ENCODE data around the gene KCNA2.

Gene KCNA2

GRCh38 chr1:110563089-110563488 is 43.1 kb downstream of the KCNA2 start:
- no peak for DNase-seq

- DNase-seq = no peak
Observed at GRCh38 chr1:110561596-110561995, 44.6 kb downstream of the KCNA2 start.

GRCh38 chr1:110559157-110559556 is 47.0 kb downstream of the KCNA2 start:
- DNase-seq = no peak

- no peak for DNase-seq
Observed at GRCh38 chr1:110557481-110557880, 48.7 kb downstream of the KCNA2 start.

GRCh38 chr1:110556471-110556807 is 49.7 kb downstream of the KCNA2 start:
- DNase-seq = no peak

- DNase-seq = no peak
Observed at GRCh38 chr1:110555807-110556470, 50.2 kb downstream of the KCNA2 start.

- DNase-seq = peak; percentile 12
Observed at GRCh38 chr1:110554871-110555801, 51.0 kb downstream of the KCNA2 start.

GRCh38 chr1:110551278-110551809 is 54.8 kb downstream of the KCNA2 start:
- no peak for DNase-seq

- no peak for DNase-seq
Observed at GRCh38 chr1:110549831-110550230, 56.3 kb downstream of the KCNA2 start.

- peak; percentile 22 for DNase-seq
Observed at GRCh38 chr1:110548381-110548780, 57.8 kb downstream of the KCNA2 start.

GRCh38 chr1:110547017-110547416 is 59.1 kb downstream of the KCNA2 start:
- DNase-seq = no peak

- DNase-seq = peak; percentile 48
Observed at GRCh38 chr1:110545492-110545891, 60.7 kb downstream of the KCNA2 start.

GRCh38 chr1:110544753-110545152 is 61.4 kb downstream of the KCNA2 start:
- DNase-seq = no peak
